Ishikawa (cell line): Measurements from ENCODE around the gene LCE6A.

Source experiments
- CEBPB ChIP-seq: IDR thresholded peaks from 2 replicates; pipeline ENCODE4 v1.6.1; 2012
- CREB1 ChIP-seq: IDR thresholded peaks from 2 replicates; pipeline ENCODE4 v1.6.1; 2012; ENCODE audit warnings: low read depth
- EGR1 ChIP-seq: IDR thresholded peaks from 2 replicates; pipeline ENCODE4 v1.6.1; 2012
- EP300 ChIP-seq: IDR thresholded peaks from 2 replicates; pipeline ENCODE4 v1.6.1; 2012; ENCODE audit warnings: borderline replicate concordance
- NFIC ChIP-seq: IDR thresholded peaks from 2 replicates; pipeline ENCODE4 v1.6.1; 2012
- RAD21 ChIP-seq: IDR thresholded peaks from 2 replicates; pipeline ENCODE4 v1.6.1; 2012; ENCODE audit warnings: low read depth
- TEAD4 ChIP-seq: IDR thresholded peaks from 2 replicates; pipeline ENCODE4 v1.6.1; 2012
- YY1 ChIP-seq: IDR thresholded peaks from 2 replicates; pipeline ENCODE4 v1.6.1; 2012; ENCODE audit warnings: low read depth
- ZBTB7A ChIP-seq: IDR thresholded peaks from 2 replicates; pipeline ENCODE4 v1.6.1; 2012; ENCODE audit warnings: low read depth
- TF ChIP-seq, protein P1 (sequence below): IDR thresholded peaks from 2 replicates; pipeline ENCODE4 v1.6.1; 2012
- TF ChIP-seq, protein P2 (sequence below): IDR thresholded peaks from 2 replicates; pipeline ENCODE4 v1.6.1; 2012; ENCODE audit warnings: low read depth, mild to moderate bottlenecking
- TF ChIP-seq, protein P3 (sequence below): IDR thresholded peaks from 2 replicates; pipeline ENCODE4 v1.6.1; 2012

DNA sequence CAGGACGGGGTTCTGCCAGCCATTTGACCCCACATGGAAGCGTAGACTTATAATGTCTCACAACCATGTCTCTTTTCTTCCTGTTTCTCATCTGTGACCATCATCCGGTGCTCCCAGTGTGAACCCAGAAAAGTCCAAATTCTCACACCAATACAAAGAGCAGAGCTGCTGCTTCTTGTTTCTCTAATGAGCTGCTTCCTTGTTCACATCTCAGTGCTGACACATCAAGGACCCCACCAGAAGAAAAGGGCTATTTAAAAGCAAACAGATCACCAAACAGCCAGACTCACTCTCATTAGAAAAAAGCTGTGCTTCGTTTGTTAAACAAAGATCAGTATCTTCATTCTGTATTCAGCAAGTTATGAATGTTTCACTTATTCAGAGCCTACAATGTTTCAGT, 47.0 kb upstream of the LCE6A start:
- TF ChIP-seq NFIC (no peak), EP300 (no peak), RAD21 (no peak), ZBTB7A (no peak), CREB1 (no peak), CEBPB (no peak), EGR1 (no peak), TEAD4 (no peak), YY1 (no peak)
- TF ChIP-seq, protein P1, sequence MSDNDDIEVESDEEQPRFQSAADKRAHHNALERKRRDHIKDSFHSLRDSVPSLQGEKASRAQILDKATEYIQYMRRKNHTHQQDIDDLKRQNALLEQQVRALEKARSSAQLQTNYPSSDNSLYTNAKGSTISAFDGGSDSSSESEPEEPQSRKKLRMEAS, result no peak
- TF ChIP-seq, protein P2, sequence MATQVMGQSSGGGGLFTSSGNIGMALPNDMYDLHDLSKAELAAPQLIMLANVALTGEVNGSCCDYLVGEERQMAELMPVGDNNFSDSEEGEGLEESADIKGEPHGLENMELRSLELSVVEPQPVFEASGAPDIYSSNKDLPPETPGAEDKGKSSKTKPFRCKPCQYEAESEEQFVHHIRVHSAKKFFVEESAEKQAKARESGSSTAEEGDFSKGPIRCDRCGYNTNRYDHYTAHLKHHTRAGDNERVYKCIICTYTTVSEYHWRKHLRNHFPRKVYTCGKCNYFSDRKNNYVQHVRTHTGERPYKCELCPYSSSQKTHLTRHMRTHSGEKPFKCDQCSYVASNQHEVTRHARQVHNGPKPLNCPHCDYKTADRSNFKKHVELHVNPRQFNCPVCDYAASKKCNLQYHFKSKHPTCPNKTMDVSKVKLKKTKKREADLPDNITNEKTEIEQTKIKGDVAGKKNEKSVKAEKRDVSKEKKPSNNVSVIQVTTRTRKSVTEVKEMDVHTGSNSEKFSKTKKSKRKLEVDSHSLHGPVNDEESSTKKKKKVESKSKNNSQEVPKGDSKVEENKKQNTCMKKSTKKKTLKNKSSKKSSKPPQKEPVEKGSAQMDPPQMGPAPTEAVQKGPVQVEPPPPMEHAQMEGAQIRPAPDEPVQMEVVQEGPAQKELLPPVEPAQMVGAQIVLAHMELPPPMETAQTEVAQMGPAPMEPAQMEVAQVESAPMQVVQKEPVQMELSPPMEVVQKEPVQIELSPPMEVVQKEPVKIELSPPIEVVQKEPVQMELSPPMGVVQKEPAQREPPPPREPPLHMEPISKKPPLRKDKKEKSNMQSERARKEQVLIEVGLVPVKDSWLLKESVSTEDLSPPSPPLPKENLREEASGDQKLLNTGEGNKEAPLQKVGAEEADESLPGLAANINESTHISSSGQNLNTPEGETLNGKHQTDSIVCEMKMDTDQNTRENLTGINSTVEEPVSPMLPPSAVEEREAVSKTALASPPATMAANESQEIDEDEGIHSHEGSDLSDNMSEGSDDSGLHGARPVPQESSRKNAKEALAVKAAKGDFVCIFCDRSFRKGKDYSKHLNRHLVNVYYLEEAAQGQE, result no peak
- TF ChIP-seq, protein P3, sequence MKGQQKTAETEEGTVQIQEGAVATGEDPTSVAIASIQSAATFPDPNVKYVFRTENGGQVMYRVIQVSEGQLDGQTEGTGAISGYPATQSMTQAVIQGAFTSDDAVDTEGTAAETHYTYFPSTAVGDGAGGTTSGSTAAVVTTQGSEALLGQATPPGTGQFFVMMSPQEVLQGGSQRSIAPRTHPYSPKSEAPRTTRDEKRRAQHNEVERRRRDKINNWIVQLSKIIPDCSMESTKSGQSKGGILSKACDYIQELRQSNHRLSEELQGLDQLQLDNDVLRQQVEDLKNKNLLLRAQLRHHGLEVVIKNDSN, result no peak
